Measurements from ENCODE around the gene FUT7.

DNA sequence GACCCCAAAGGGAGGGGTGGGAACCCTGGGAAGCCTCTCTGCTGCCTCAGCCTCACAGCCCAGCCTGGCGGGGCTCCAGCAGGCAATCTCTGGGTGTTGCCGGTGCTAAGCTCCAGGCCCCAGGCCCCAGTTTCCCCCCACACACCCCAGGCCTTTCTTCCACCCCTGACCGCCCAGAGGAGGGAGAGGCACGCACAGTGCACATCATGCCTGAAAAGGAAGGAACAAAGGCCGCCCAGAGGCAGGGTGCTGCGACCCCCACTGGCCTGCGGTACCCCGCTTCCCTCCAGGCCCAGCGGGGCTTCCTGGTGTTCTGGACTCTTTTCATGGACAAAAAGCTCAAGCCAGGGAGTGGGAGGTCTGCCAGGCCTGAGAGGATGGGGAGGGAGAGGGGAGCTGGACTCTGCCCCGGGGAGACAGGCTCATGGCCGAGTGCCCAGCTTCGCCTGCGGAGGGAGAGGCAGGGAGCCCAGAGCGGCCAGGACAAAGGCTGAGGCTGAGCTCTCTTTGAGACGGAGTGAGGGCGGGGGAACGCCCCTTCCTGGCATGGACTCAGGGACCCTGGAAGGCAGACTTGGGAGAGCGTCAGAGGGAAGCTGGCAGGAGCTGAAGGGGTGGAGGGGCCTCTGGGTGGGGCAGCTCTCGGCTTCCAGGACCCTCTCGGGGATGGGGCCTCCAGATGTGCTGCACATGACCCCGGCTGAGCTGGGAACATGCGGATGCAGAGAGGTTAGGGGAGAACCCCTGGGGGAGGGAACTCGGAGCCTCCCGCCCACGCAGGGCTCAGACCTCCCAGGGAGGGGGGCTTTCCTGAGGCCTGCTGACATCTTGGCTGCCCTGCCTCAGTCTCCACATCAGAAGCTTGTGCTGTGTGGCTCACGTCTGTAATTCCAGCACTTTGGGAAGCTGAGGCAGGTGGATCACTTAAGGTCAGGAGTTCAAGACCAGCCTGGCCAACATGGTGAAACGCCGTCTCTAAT, 23.8 kb upstream of the FUT7 start:
- TF ChIP-seq ZNF785 (CRISPR knock-in tag; IDR thresholded peaks at IDR 0.05) (no peak), POLR2A (conservative IDR thresholded peaks at IDR 0.05) (no peak), SMC3 (conservative IDR thresholded peaks at IDR 0.05; ENCODE audit: insufficient read depth, low read depth, low read length) (no peak), POLR2AphosphoS2 (IDR thresholded peaks at IDR 0.05; ENCODE audit: low read length) (no peak), FOXK2 (conservative IDR thresholded peaks at IDR 0.05 in 1 of 2, IDR thresholded peaks at IDR 0.05 in 1 of 2; ENCODE audit: low read depth in 2 of 2) (no peak), POLR2AphosphoS5 (IDR thresholded peaks at IDR 0.05; ENCODE audit: control insufficient read depth, insufficient read depth, low read depth, low read length) (no peak), YY1 (IDR thresholded peaks at IDR 0.05; ENCODE audit: borderline replicate concordance in 1 of 3, control insufficient read depth in 1 of 3, extremely low read depth in 1 of 3, insufficient read depth in 3 of 3, insufficient read length in 1 of 3, insufficient replicate concordance in 2 of 3, low read depth in 1 of 3, low read length in 2 of 3) (no peak), CREB1 (IDR thresholded peaks at IDR 0.05) (no peak), CREB1 (CRISPR knock-in tag; IDR thresholded peaks at IDR 0.05) (no peak), RCOR1 (IDR thresholded peaks at IDR 0.05; ENCODE audit: borderline replicate concordance in 1 of 2, low read depth in 2 of 2, low read length in 2 of 2) (no peak)
- TF ChIP-seq, protein P1, sequence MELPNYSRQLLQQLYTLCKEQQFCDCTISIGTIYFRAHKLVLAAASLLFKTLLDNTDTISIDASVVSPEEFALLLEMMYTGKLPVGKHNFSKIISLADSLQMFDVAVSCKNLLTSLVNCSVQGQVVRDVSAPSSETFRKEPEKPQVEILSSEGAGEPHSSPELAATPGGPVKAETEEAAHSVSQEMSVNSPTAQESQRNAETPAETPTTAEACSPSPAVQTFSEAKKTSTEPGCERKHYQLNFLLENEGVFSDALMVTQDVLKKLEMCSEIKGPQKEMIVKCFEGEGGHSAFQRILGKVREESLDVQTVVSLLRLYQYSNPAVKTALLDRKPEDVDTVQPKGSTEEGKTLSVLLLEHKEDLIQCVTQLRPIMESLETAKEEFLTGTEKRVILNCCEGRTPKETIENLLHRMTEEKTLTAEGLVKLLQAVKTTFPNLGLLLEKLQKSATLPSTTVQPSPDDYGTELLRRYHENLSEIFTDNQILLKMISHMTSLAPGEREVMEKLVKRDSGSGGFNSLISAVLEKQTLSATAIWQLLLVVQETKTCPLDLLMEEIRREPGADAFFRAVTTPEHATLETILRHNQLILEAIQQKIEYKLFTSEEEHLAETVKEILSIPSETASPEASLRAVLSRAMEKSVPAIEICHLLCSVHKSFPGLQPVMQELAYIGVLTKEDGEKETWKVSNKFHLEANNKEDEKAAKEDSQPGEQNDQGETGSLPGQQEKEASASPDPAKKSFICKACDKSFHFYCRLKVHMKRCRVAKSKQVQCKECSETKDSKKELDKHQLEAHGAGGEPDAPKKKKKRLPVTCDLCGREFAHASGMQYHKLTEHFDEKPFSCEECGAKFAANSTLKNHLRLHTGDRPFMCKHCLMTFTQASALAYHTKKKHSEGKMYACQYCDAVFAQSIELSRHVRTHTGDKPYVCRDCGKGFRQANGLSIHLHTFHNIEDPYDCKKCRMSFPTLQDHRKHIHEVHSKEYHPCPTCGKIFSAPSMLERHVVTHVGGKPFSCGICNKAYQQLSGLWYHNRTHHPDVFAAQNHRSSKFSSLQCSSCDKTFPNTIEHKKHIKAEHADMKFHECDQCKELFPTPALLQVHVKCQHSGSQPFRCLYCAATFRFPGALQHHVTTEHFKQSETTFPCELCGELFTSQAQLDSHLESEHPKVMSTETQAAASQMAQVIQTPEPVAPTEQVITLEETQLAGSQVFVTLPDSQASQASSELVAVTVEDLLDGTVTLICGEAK (IDR thresholded peaks at IDR 0.05), result no peak
- TF ChIP-seq, protein P1 (CRISPR knock-in tag; IDR thresholded peaks at IDR 0.05), result no peak
